Stimulated activated CD8-positive, alpha-beta memory T cell treated with anti-CD3 and anti-CD28 coated beads, Interleukin-12 subunit alpha, Interleukin-12 subunit beta, amount 100 ng/mL, for 24 hours (primary cell): ENCODE measurements around the gene GLI2.

Experiments used
- DNase-seq: peaks from one replicate; pipeline ENCODE4 v3.0.0-alpha.2; 2020; ENCODE audit errors: extremely low read depth

Gene GLI2

DNA sequence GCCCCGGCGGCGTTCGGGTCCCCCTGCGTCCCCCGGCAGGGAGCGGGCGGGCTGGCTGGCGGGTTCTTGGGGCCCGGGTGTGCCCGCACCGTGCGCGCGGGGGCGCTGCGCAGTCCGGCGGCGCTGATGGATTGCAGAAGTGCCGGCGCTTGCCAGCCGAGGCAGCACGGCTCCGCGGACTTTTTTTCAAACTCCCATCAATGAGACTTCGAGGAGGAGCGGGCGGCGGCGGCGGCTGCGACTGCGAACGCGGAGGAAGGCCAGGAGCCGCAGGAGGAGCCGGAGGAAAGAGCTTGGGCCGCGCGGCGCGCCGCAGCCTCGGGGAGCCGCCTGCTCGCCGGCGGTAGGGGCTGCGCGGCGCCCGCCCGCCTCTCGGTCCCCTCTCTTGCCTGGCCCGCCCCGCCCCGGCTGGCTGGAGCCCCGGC is at the start of gene GLI2:
Gene GLI2, plus strand, starts transcription at position 123 of the 425 bp plus-strand sequence. CDS start 61,453 bp downstream, outside the sequence.
- DNase-seq, result no peak

DNA sequence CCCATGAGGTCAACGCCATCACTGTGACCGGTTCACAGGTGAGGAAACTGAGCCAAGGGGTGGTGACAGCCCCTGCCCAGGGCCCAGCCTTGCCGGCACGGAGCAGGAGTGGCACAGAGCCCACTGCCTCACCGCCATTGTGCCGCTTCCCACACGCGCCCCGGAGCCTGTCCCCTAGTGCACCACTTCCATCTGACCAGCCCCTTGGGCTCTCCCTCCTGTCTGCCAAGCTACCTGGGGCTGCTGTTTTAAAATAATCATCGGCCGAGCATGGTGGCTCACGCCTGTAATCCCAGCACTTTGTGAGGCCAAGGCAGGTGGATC is 49.7 kb upstream of the GLI2 start:
- no peak for DNase-seq

DNA sequence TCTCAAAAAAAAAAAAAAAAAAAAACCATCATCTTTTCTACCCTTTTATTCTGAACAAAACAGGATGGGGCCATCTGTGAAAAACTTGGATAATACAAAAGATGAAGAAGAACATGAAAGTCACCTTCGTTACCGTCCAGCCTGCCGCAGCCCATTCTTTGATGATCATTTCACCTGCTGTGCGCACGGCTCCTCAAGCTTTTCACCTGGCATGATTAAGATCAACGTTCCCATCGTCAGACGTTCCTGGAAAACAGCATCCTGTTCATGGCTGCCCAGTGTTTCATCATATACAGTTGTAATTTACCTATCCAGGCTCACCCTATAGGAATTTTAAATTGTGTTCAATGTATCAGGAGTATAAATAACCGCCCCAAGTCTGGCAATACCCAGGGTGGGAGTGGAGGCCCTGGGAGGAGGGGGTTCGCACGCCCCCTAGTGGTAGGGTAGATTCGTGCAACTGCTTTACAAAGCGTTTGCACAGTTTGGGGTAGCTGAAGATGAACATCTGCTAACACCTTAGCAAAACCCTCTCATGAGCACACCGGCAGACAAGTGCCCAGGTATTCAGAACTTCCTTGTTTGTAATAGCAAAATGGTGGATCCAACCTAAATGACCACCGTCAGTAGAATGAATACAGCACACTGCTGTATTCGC is 49.0 kb upstream of the GLI2 start:
- DNase-seq, result no peak

GRCh38 chr2:120687210-120687609 is 48.5 kb upstream of the GLI2 start:
- no peak for DNase-seq

GRCh38 chr2:120690521-120690920 is 45.1 kb upstream of the GLI2 start:
- DNase-seq, result no peak

- no peak for DNase-seq
Measured at GRCh38 chr2:120691410-120691809, 44.3 kb upstream of the GLI2 start.

DNA sequence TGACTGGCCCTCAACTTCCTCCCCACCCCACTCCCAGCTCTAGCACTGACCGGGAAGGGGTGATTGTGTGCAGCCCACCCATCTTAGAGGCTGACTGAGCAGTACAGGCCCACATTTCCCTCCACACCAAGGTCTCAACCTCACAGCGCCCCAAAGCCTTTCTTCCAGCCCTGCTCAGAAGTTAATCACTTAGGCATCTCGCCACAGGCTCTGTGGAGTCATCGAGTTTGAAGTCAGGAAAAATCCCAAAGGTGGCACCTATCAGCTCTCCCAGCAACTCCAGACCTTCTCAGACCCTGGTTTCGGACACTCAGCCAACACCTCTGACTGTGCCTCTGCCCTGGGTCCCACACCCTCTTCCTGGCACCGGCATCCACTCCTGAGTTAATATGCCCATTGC is 43.0 kb upstream of the GLI2 start:
- DNase-seq, result no peak

GRCh38 chr2:120693121-120693520 is 42.5 kb upstream of the GLI2 start:
- DNase-seq, result no peak

- no peak for DNase-seq
Measured at GRCh38 chr2:120694034-120694433, 41.6 kb upstream of the GLI2 start.

- no peak for DNase-seq
Measured at GRCh38 chr2:120697471-120697870, 38.2 kb upstream of the GLI2 start.

- DNase-seq, result no peak
Measured at GRCh38 chr2:120699292-120699691, 36.4 kb upstream of the GLI2 start.

DNA sequence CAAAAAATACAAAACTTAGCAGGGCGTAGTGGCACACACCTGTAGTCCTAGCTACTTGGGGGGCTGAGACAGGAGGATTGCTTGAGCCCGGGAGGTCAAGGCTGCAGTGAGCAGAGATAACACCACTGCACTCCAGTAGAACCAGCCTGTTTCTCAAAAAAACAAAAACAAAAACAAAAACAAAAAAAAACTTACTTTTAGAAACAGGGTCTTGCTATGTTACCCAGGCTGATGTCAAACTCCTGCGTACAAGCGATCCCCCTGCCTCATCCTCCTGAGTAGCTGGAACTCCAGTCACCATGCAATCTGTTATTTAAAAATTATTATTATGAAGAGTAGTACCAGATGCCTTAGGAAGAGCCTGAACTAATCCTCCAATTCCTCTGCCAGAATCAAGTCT is 35.0 kb upstream of the GLI2 start:
- no peak for DNase-seq

DNA sequence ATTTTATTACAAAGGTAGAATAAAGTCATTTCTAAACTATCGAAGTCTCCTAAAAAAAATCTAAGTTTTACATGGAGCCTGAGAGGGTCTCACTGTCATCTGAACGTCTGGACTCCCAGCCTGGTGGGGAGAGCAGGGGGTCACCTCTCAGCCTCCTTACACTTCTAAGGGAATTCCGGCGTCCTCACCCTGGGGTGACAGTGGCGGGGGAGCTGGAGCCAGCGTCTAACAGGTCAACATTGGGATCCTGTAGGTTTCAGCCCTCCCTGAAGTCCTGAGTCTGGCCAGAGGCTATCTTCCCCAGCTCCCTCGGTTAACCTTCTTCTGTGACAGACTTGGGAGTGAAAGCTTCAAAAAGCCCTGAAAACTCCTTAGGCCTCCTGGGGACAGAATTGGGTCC is 34.6 kb upstream of the GLI2 start:
- no peak for DNase-seq

DNA sequence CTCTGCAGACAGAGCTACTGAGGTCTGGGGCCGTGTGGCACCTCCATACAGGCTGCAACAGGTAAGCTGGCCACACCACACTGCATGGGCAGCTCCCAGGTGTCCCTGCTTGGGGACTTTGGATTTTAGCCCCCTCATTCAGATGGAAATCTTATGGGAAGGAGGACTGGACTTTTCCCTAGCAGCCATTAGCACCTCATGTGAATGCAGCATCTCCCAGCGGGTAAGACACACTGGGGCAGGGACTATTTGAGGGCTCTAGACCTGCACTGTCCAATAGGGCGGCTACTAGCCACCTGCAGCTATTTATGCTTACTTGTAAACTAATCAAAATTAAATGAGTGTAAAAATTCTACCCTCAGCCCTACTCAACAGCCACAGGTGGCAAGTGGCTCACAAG is 34.2 kb upstream of the GLI2 start:
- no peak for DNase-seq

GRCh38 chr2:120702061-120702460 is 33.6 kb upstream of the GLI2 start:
- no peak for DNase-seq

DNA sequence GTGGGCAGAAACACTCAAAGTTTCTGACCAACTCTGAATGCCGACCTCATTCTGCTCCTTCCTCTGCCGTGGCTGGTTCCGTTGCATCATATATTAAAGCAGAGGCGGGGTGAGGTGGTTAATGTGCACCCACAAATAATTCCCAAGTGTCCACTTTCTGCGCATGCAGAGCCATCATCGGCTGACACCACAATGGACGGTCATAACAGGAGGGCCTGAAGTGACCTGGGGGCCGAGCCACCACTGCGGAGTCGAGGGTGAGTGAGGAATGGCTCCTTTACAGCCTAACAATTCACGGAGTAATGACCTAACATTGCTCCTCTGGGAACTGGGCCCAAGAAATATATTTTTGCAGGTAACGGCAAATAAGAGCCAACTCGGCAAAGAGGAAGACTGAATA is 32.9 kb upstream of the GLI2 start:
- DNase-seq, result no peak

- DNase-seq, result no peak
Measured at GRCh38 chr2:120703330-120703994, 32.2 kb upstream of the GLI2 start.

DNA sequence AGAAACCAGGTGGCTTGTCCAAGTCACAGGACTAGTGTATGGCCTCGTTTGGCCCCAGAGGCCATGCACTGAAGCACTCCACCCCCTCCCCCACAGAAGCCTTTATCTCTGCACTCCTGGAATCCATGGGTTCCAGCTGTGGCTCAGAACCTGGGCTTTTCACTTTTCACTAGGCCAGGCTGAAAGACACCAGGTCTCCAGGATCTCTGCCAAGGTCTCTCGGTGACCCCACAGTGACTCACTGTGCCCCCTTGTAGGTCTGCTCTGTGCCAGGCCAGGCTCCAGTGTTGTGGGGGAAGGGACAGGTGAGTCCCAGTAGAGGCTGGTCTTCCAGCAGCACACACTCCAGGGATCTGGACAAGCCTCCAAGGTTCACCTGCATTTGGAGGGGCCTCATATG is 31.0 kb upstream of the GLI2 start:
- DNase-seq, result no peak

DNA sequence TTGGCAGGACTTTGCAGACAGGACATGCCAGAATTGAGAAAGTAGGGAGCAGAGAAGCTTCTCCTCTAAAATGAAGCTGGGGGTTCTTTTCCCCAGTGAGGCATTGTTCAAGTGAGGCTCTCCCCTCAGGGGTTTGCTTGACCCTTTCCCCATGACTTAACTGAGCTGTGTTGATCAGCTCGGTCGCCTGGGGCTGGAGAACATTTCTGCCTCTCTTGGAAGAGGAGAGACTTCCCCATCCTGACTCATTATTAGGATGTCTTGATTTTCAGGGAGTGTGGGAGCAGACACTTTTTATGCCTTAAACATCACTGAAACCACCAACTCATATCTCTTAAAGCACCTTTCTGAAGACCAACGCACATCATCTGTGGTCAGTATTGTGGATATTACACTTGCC is 27.9 kb upstream of the GLI2 start:
- no peak for DNase-seq

DNA sequence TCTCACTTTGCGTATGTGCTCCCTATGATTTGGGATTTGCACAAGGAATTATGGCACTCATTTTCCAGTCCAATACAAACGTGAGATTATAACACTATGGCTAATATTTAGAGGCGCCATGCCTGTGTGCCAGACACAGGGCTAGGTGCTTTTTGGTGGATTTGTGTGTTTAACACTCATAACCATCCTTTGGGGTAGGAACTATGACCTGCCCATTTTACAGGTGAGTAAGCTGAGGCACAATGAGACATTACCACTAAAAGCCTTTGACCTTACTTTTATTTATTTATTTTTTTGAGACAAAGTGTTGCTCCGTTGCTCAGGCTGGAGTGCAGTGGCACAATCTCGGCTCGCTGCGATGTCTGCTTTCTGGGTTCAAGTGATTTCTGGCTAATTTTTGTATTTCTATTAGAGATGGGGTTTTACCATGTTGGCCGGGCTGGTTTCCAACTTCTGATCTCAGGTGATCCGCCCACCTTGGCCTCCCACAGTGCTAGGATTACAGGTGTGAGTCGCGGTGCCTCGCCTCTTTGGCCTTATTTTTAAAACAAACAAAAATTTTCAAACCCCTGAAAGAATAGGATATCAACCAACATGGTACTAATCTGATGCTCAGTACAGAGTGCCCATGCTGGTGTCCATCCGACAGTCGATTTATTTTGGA is 26.6 kb upstream of the GLI2 start:
- DNase-seq, result no peak

- DNase-seq, result no peak
Measured at GRCh38 chr2:120709608-120710041, 26.0 kb upstream of the GLI2 start.

- no peak for DNase-seq
Measured at GRCh38 chr2:120710256-120710655, 25.4 kb upstream of the GLI2 start.

- no peak for DNase-seq
Measured at GRCh38 chr2:120711694-120712093, 24.0 kb upstream of the GLI2 start.
